D341Med (cell line): ENCODE results near the gene TMPRSS12.
A peak's percentile ranks its signal among the peaks of the same experiment; 100 is the strongest.
"Not testable (repeated sequence)": the region's sequence is repeated elsewhere in the genome, so short reads cannot be mapped to it uniquely, and the experiment has no call there.

Experiments
- DNase-seq: peaks from one replicate; pipeline ENCODE4 v3.0.0; 2012; ENCODE audit warnings: low spot score

TMPRSS12 gene

DNA sequence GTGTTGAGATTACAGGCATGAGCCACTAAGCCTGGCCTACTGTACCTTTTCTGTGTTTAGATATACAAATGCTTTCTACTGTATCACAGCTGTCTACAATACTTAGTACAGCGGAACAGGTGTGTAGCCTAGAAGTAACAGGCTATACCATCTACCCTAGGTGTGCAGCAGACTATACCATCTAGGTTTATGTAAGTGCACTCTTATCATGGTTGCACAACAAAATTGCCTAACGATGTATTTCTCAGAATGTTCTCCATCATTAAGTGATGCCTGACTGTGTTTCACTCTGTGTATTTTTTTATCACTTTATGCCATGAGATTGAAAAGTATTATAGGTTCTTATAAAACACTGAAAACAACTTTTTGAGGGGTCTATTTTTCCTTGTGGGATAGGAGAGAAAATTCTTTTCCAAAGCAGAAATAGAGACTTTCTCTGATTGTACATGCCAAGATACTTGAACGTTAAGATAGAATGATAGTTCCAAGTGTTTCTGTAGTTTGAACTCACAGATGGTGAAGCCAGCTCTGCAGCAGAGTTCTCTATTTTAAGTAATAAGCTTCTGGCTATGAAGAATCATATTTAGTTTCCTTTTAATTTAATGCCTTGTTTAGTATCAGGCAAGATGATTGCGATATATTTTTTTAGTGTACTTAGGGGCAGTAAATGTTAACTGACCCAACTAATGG lies 17.0 kb downstream of the TMPRSS12 start:
- DNase-seq: no peak

DNA sequence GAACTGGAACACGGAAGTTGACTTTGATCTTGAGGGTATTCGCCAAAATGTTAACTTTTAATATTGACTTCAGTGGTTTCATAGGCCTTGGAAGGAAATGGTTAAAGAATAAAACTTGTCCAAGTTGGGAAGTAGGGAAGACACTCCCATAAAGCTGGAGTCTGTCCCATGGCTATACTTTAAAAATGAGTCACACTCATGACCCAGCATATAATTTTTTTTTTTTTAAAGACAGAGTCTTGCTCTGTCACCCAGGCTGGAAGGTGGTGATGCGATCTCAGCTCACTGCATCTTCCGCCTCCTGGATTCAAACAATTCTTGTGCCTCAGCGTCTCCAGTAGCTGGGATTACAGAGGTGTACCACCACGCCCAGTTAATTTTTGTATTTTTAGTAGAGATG lies 19.6 kb downstream of the TMPRSS12 start:
- no peak for DNase-seq

DNA sequence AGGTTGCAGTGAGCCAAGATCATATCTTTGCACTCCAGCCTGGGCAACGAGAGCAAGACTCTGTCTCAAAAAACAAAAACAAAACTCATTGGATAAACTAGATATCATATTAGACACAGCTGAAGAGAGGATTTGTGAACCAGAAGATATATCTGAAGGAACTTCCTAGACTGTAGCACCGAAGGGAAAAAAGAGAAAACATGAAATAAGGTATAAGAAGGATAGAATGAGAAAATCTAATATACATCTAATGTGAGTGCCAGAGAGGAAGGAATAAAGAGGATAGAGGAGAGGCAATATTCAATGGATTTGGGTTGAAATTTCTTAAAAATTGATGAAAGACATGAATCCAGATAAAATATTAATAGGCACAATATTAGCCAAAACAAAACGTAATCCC lies 22.5 kb downstream of the TMPRSS12 start:
- no peak for DNase-seq

GRCh38 chr12:50868881-50869280 lies 26.2 kb downstream of the TMPRSS12 start:
- DNase-seq: not testable (repeated sequence)

GRCh38 chr12:50882563-50882962 lies 39.8 kb downstream of the TMPRSS12 start:
- no peak for DNase-seq

DNA sequence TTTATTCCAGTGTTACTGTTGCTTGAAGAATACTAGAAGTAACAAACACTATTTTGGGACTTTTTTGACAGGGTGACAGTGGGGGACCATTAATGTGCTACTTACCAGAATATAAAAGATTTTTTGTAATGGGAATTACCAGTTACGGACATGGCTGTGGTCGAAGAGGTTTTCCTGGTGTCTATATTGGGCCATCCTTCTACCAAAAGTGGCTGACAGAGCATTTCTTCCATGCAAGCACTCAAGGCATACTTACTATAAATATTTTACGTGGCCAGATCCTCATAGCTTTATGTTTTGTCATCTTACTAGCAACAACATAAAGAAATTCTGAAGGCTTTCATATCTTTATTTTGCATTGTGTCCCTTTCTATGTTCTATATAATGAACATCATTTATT lies 44.5 kb downstream of the TMPRSS12 start:
- DNase-seq: no peak

- DNase-seq: no peak
Observed at GRCh38 chr12:50888666-50889065, 45.9 kb downstream of the TMPRSS12 start.

GRCh38 chr12:50894241-50894640 lies 51.5 kb downstream of the TMPRSS12 start:
- DNase-seq: no peak

GRCh38 chr12:50901685-50902113 lies 59.0 kb downstream of the TMPRSS12 start:
- peak; percentile 24 for DNase-seq

DNA sequence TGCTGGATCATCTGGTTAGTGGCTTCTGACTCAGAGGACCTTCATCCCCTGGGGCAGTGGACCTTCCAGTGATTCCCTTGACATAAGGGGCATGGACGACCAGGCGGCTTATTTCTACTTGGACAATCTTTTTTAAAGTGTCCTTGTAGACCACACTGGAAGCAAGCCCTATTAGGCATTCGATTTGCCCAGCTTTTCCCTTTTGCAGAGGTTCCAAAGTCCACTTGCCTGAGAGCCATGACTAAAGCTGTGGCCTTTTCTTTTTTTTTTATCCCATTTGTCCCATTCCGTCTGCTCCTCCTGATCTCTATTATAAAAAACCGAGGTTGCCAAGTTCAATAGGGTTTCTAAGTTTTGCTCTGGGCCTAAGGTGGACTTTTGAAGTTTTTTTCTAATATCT lies 65.8 kb downstream of the TMPRSS12 start:
- not testable (repeated sequence) for DNase-seq

DNA sequence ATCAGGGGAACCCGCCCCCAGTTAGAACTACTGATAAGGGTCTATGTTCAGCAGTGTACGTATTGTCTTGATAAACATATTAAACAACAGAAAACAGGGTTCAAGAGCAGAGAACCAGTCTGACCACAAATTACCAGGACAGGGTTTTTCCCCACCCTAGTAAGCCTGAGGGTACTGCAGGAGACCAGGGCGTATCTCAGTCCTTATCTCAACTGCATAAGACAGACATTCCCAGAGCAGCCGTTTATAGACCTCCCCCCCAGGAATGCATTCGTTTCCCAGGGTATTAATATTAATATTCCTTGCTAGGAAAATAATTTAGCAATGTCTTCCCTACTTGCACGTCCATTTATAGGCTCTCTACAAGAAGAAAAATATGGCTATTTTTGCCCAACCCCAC lies 69.6 kb downstream of the TMPRSS12 start:
- DNase-seq: not testable (repeated sequence)

DNA sequence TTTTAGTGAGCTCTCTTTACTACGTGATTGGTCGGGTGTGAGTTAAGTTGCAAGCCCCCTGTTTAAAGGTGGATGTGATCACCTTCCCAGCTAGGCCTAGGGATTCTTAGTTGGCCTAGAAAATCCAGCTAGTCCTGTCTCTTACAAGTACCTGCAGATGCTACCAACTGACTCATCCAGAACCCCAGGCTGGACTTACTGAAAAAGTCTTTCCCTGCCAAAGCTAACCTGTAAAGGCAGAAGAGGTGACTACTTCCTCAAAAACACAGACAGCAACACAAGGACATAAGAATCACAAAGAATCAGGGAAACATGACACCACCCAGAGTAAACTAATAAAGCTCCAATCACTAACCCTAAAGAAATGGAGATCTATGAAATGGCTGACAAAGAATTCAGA lies 70.5 kb downstream of the TMPRSS12 start:
- DNase-seq: no peak

GRCh38 chr12:50914872-50915484 lies 72.3 kb downstream of the TMPRSS12 start:
- DNase-seq: no peak

GRCh38 chr12:50916292-50916691 lies 73.6 kb downstream of the TMPRSS12 start:
- DNase-seq: no peak

DNA sequence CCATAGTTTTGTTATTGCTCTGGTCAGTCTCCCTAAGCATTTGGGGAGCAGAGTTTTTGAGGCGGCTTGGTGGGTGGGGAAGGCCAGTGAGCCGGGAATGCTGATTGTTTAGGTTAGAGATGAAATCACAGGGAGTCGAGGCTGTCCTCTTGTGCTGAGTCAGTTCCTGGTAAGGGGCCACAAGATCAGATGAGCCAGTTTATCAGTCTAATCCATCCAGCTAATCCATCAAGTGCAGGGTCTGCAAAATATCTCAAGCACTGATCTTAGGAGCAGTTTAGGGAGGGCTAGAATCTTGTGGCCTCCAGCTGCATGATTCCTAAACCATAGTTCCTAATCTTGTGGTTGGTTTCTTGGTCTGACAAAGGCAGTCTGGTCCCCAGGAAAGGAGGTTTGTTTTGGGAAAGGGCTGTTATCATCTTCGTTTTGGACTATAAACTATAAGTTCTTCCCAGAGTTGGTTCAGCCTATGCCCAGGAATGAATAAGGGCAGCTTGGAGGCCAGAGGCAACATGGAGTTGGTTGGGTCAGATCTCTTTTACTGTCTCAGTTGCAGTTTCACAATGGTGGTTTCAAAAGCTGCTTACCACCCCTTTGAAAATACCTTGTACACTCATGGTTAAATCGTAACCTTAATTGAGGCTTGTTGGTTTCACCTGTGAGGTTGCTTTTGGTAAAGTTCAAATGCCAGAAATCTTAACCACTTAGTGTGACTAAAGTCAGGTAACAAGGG lies 76.0 kb downstream of the TMPRSS12 start:
- no peak for DNase-seq

DNA sequence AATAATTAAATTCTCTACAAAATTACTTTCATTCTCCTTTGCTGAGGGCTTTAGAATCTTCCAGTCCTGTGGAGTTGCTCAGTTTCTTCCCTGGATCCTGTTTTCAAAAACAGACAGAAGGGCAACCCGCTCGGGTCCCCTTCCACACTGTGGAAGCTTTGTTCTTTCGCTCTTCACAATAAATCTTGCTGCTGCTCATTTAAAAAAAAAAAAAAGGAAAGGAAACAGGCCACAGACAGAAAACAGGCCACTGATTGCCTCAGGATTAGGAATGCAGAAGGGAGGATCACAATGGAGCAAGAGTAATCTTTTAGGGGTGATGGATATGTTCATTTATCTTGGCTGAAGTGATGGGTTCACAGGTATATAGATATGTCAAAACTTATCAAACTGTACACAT lies 80.1 kb downstream of the TMPRSS12 start:
- DNase-seq: no peak

DNA sequence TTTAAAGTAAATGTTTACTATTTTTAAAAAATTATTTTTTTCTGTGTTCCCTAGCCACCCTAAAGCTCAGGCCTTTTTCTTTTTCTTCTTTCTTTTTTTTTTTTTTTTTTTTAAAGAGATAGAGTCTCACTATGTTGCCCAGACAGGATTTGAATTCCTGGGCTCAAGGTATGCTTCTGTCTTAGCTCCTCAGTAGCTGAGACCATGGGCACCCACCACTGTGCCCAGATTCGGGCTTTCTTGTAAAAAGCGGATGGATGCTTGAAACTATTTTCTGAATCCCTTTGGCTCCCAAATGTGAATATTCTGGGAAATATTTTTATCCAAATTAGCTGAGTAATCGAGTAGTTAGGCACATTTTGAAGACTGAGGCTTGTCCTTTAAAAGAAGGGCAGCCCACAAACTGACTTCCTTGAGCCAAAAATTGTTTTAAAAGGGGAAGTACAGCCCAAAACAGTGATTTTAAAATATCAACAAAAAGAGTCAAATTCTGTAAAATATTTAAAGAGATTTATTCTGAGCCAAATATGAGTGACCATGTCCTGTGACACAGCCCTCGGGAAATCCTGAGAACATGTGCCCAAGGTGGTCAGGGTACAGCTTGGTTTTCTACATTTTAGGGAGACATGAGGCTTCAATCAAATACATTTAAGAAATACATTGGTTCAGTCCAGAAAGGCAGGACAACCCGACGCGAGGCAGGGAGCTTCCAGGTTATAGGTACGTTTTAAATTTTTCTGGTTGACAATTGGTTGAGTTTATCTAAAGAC lies 80.8 kb downstream of the TMPRSS12 start:
- no peak for DNase-seq

DNA sequence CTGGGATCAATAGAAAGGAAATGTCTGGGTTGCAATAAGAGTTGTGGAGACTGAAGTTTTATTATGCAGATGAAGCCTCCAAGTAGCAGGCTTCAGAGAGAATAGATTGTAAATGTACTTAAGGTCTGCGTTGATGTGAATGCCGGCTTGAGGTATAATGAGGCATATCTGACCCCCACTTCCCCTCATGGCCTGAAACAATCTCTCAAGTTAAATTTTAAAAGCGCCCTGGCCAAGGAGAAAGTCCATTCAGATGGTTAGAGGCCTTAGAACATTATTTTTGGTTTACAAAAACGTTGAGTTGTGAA lies 81.4 kb downstream of the TMPRSS12 start:
- no peak for DNase-seq

DNA sequence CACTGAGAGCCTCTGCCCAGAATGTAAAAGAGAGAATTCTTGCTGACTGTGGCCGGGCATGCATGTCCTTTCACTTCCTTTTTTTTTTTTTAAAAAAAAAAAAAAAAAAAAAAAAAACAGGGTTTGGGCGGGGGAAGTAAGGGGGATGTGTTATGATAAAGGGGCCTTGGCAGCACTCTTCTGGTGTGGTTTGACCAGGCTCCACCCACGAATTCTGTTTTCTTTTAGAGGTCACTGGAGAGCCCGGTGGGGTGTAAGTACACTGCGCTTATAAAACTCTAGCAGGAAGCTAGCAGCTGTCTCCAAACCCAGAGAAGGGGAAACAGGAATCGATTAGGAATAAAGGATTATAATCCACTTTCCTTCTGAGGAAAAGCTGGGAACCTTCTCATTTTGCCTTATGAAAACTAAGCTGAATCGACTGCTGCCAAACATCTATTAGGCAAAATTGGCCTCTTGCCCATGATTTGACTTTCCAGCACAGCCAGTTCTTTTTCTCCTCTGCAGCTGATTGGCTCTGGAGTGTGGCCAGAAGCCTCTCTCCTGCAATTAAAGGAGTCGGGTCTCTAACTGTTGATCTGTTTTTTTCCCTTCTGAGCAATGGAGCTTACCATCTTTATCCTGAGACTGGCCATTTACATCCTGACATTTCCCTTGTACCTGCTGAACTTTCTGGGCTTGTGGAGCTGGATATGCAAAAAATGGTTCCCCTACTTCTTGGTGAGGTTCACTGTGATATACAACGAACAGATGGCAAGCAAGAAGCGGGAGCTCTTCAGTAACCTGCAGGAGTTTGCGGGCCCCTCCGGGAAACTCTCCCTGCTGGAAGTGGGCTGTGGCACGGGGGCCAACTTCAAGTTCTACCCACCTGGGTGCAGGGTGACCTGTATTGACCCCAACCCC lies 82.0 kb downstream of the TMPRSS12 start:
- peak; percentile 67 for DNase-seq

GRCh38 chr12:50925342-50925651 lies 82.6 kb downstream of the TMPRSS12 start:
- DNase-seq: no peak

- no peak for DNase-seq
Observed at GRCh38 chr12:50925920-50926319, 83.2 kb downstream of the TMPRSS12 start.

- no peak for DNase-seq
Observed at GRCh38 chr12:50926415-50926814, 83.7 kb downstream of the TMPRSS12 start.
